CD4-positive, alpha-beta T cell treated with Interleukin-12 subunit alpha and Interleukin-12 subunit beta, for 1 hour (primary cell): ENCODE measurements around the gene SPAG9.
"Not testable (repeated sequence)": the region's sequence is repeated elsewhere in the genome, so short reads cannot be mapped to it uniquely, and the experiment has no call there.

Experiments used
- DNase-seq: peaks from one replicate; pipeline ENCODE4 v3.0.0-alpha.2; 2020

The SPAG9 gene

DNA sequence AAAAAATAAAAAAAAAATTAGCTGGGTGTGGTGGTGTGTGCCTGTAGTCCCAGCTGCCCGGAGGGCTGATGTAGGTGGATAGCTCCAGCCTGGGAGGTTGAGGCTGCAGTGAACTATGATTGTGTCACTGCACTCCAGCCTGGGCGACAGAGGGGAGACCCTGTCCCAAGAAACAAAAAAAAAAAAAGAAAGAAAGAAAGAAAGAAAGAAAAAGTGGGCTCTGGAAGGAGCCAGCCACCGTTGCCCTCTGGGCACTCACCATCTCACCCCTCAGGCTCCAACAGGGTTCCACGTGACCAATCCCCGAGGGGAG, 167.2 kb downstream of the SPAG9 start:
- DNase-seq, result no peak

- no peak for DNase-seq
Observed at GRCh38 chr17:50952889-50953288, 167.8 kb downstream of the SPAG9 start.

GRCh38 chr17:50952013-50952412, 168.7 kb downstream of the SPAG9 start:
- DNase-seq, result no peak

DNA sequence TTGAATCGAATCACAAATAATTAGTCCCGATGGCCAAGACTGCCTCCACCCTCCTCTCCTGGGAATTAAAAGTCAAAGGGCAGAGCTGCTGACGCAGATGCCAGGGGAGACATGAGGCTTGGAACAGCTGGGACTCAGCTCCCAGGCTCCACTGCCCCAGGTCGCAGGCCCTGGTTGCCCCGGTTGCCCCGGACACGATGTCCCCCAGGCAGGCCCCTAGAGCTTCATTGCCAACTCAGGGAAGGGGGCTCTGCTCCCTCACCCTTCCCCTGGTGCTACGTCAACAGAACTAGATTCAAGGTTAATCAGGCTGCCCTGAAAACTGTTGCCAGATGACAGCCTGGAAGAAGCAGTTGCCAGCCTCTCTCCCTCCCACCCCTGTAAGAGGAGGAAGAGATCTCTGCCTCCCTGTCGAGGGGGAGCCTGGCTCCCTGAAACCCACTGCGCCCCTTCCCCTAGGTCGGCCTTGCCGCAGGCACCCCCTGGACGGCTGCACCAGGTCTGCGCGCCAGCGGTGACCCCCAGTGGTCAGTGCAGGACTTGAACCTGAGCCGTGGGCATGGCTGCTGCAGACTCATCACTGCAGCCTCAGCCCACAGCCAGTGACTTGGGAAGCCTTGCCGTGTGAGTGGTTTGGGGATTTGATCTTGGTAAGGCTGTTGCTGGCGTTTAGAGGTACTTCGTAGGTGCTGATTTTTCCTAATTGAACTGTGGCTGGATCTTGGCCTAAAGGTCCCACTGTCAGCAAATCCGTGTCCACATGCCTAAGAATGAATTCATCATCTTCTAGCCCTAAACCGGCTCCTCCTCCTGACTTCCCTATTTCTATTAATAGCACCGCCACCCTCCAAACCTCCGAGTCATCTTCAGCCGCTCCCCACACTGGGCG, 170.4 kb downstream of the SPAG9 start:
- DNase-seq, result peak; percentile 72

DNA sequence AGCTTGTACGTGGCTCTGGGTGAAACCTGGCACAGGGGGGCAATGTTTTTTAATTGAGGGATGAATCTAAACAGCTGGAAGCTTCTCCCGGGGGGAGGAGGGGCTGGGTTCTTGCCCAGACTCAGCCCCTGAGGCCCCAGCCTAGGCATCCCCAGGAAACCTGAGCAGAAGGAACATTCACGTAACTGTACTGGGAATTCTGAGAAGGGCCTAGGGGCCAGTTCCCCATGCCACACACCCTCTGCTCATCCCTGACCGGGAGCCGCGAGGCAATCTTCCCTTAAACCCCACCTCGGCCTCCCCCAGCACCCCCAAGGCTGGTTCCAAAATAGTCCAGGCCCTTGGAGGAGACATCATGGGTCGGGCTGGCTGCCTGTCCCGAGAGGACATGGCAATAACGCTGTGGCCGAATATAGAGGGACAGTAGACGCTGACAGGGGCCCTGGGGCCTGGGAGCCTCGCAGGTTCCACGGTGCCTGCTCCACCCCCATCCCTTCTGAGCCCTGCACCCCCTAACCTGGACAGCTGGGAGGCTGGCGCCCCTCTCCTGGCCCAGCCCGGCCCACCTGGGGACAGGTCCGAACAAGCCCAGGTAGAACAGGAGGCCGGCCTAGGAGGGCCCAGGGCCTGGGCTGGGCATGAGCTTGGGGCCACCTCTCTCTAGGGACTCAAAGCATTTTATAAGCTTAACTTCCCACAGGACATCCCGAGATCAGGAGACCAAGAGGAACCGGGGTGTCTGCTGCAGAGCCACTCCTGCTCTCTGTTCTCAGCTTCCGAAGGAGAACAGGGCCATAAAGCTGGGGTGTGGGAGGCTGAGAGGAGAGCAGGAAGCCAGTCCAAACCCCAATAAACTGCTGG, 171.3 kb downstream of the SPAG9 start:
- DNase-seq, result no peak

DNA sequence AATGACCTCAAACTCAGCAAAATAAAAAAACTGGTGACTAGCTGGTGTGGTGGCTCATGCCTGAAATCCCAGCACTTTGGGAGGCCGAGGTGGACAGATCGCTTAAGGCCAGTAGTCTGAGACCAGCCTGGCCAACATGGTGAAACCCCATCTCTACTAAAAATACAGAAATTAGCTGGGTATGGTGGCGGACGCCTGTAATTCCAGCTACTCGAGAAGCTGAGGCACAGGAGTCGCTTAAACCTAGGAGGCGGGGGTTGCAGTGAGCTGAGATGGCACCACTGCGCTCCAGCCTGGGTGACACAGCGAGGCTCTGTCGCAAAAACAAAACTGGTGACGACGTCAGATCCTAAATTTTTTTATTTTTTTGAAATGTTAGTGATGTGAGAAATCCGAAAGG, 172.0 kb downstream of the SPAG9 start:
- no peak for DNase-seq

- no peak for DNase-seq
Observed at GRCh38 chr17:50947782-50948543, 172.7 kb downstream of the SPAG9 start.

DNA sequence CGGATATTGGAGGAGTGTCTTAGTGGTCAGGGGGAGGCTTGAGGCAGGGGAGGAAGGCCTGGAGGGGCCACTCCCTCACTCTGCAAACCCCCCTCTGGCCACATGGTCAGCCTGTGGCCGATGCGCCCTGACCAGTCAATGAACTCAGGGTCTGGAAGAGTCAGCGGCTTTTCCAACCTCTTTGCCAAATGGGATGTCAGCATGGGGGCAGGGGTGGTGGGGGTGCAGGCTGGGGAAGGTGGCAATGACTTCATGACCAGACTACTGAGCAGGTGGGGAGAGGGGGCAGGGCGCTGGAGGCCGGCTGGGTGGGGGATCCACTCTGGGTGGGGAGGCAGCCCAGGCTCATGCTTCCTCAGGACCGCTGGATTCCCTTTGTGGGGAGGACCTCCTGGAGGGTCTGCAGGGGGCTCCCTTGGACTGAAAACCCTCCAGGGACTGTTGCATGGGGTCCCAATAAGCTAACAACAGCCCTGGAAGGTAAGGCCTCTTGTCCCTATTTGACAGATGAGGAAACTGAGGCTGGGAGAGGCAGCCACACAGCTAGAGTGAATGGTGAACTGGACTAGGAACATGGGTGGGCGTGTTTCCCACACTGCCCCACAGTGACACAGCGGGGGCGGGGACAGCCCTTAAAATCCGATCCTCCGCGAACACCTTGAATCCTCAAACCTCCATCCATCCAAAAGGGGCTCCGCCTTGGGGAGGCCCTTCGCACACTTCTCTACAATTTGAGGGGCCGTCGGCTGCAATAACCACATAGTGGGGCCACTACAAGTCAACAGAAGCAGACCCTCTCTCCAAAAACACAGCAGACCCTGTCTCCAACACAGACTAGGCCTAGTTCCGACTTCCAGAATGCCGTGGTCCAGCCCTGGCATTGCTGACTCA, 173.5 kb downstream of the SPAG9 start:
- no peak for DNase-seq

DNA sequence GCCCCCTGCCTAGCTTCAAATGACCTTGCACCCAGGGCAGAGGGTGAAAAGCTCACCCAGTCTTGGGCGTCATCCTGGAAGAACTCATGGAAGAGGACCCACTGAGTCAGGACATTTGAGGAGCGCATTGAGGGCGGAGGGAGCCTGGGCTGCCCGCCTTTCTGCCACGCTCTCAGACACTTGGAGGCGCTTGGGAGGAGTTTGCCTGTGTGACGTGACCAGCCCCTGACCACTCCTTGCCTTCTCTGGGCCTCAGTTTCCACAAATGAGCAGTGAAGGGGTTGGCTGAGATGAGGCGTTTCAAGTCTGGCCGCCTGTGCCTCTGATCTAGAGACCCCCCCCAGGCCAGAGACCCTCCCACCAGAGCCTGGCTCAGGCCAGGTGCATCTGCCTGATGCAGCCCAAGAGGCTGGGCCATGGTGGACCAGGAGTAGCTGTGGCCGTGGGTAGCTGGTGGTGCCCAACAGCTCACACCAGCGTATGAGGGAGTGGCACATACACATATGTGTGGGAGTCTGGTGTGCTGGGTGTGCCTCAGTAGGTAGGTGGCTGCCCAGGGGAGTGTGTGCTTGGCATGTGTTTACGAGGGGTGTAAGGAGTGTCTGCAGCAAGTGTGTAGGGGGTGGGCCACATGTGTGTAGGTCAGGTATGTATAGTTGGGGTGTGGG, 174.3 kb downstream of the SPAG9 start:
- no peak for DNase-seq

DNA sequence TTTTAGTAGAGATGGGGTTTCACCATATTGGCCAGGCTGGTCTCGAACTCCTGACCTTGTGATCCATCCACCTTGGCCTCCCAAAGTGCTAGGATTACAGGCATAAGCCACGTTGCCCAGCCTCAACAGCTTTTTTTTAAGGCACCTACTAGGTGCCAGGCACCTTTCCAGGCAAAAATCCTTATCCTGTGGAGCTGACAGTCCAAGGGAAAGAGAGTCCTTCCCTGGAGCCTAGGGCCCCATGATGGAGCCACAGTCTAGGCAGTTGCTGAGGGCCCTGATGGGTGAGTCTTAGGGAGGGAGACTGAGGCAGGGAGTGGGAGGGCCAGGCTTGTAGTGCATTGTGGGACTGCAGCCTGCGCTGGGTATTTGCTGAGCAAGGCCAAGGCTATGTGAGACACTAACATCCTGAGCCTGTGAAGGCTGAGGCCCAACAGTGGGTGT, 174.9 kb downstream of the SPAG9 start:
- DNase-seq, result no peak

DNA sequence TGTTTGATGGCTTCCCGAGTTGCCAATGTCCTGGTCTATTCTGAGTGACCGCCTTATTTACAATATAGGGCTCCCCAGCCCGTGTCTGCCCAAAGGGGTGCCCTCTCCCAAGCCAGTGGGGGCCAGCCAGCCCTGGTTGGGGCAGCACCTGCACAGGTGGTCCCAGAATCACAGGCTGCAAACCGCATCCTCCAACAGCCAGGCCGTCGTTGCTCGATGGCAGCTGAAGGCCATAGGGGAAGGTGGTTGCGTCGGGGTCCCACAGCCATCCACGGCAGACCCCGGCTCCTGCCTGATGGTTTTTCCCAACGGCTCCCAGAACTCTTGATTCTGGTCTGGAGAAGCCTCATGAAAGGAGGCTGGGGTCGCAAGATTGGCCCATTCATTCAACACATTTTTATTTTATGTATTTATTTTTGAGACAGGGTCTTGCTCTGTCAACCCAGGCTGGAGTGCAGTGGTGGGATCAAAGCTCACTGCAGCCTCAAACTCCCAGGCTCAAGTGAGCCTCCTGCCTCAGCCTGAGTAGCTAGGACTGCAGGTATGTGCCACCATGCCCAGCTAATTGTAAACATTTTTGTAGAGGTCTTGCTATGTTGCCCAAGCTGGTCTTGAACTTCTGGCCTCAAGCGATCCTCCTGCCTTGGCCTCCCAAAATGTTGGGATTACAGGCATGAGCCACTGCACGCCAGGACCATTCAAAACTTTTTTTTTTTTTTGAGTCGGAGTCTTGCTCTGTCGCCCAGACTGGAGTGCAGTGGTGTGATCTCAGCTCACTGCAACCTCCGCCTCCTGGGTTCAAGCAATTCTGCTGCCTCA, 175.6 kb downstream of the SPAG9 start:
- no peak for DNase-seq

DNA sequence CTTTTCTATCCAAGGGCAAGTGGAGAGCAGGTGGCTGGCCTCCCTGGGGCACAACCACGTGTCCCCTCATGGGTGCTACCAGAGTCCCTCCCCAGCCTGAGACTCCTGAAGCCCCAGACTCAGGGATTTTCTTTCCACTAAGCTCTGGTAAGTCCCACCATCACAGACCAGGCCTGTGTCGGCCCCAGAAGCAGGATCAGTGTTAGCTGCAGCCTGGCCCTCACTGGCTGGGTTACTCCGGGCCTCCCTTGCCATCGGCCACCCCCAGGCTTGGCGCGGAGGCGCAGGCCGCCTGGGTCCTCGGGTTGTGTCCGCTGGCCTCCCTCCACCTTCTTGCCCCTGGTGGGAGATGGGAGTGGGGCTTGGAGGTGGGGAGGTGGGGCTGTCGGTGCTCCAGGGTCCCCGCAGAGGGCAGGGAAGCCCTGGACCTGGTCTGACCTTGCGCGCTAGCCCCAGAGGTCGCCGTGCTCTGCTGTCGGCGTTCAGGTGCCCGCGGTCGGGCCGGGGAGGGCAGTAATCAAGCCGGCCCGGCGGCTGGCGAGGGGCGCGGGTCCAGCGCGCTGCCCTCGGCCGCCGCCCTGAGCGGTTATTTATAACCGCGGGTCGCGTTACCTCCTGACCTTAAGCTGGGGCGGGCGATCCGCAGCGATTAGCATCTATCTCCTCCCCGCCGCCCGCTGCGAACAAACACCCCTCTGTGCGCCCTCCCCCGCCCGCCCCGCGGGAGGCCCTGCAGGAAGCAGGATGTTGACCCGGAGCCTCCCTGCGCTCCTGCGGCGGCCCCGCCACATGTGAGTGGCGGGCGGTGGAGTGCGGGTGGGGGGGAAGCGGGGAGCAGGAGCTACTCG, 176.4 kb downstream of the SPAG9 start:
- DNase-seq, result peak; percentile 82

- DNase-seq, result no peak
Observed at GRCh38 chr17:50943575-50943933, 177.1 kb downstream of the SPAG9 start.

- DNase-seq, result not testable (repeated sequence)
Observed at GRCh38 chr17:50941676-50942048, 179.0 kb downstream of the SPAG9 start.

DNA sequence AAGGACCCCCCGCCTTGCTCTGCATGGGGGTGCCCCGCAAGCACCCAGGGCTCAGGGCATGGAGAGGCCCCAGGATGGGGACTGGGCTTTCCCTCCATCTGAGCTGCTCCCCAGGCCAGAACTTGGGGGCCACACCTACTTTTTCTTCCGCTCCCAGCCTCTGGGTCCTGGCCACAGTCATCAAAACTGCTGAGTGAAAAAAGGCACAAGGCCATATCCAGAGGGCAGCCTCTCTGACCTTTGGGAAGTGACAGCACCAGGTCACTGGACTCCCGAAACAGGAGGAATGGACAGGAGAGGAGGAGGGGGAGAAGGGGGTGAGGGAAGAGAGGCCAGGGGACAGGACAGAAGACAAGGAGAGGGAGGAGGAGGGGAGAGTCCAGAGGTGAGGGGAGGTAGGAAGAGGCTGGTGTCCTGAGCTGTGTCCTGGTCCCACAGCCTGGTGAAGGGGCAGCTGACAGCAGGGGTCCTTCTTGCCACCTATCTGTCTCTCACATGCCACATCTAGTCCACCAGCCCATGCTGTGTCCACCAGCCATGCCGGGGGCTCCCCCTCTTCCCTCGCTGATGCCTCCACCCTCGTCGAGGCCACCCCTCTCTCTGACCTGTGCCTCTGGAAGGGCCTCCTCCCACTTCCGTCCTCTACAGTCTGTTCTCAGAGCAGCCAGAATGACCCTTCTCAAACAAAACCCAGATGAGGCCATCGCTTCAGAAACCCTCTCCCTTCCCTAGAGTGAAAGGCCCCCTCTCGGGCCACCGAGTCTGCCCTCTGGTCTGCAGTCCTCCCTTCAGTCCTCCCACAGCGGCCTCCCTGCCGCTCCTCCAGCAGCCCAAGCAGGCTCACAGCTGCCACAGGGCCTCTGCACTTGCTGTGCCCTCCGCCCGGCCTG, 180.6 kb downstream of the SPAG9 start:
- no peak for DNase-seq

DNA sequence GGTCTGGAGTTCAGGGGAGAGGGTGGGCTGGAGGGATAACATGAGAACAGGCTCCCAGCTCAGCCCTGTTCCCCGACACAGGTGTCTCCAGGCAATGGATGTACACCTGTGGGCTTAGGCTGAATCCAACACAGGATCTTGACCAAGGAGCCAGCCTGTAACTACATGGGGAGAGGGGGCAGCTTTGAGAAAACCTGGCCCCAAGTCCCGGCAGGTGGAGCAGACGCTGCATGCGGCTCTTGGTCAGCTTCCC, 181.2 kb downstream of the SPAG9 start:
- DNase-seq, result no peak

DNA sequence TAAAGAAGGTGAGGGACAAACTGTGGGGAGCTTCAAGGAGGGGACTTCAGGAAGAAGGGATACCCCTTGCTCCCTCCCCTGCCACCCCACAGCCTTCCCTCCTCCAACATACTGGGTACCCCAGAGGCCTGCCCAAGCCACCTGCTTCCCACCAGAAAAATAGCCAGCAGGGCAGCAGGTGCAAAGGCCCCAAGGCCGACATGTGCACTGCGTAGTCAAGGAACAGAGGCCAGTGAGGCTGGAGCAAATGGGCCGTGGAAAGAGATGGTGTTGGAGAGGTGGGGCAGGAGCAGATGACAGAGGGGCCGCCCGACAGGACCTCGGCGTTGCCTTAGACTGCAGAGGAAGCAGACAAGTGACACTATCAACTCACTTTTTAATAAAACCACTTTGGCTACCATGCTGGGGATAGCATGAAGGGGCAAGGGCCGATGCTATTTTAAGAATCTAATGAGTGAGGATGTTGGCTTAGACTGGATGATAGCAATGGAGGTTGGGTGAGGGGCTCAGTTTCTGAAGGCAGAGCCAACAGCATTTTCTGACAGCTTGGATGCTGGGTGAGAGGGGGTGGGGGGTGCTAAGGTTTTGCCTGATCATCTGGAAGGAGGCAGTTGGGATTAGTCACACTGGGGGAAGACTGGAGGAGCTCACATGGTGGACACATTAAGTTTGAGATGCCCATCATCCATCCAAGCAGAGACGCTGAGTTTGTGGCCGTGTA, 181.7 kb downstream of the SPAG9 start:
- DNase-seq, result no peak

- no peak for DNase-seq
Observed at GRCh38 chr17:50935996-50936266, 184.7 kb downstream of the SPAG9 start.
